ENCODE results near the gene AKT1.

DNA sequence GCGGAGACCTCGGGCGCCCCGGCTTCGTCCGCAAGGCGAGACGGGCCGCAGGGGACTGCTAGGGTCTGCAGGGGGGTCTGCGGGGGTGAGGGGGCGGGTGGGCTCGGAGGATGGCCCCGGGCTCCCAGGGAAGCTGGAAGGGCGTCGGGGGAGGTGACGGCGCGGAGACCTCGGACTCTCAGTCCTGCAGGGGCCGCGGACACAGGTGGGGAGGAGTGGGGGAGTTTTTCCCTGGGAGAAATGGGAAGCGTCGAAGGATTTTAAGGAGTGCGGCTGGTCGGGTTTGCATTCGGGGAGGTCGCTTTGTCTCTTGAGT is 31.3 kb upstream of the AKT1 start:
- TF ChIP-seq, protein P1, sequence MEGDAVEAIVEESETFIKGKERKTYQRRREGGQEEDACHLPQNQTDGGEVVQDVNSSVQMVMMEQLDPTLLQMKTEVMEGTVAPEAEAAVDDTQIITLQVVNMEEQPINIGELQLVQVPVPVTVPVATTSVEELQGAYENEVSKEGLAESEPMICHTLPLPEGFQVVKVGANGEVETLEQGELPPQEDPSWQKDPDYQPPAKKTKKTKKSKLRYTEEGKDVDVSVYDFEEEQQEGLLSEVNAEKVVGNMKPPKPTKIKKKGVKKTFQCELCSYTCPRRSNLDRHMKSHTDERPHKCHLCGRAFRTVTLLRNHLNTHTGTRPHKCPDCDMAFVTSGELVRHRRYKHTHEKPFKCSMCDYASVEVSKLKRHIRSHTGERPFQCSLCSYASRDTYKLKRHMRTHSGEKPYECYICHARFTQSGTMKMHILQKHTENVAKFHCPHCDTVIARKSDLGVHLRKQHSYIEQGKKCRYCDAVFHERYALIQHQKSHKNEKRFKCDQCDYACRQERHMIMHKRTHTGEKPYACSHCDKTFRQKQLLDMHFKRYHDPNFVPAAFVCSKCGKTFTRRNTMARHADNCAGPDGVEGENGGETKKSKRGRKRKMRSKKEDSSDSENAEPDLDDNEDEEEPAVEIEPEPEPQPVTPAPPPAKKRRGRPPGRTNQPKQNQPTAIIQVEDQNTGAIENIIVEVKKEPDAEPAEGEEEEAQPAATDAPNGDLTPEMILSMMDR (conservative IDR thresholded peaks at IDR 0.05; ENCODE audit: low read depth, low read length) = no peak
- TF ChIP-seq RAD21 (IDR thresholded peaks at IDR 0.05; ENCODE audit: low read length) (no peak), FOS (IDR thresholded peaks at IDR 0.05; ENCODE audit: low read depth, low read length) (no peak), NFE2L2 (IDR thresholded peaks at IDR 0.05; ENCODE audit: low read depth, low read length) (no peak), RFX5 (IDR thresholded peaks at IDR 0.05; ENCODE audit: low read depth, low read length) (no peak), POLR2A (IDR thresholded peaks at IDR 0.05; ENCODE audit: low read depth, low read length) (no peak), RCOR1 (IDR thresholded peaks at IDR 0.05; ENCODE audit: insufficient replicate concordance, low read length) (no peak), MAFK (IDR thresholded peaks at IDR 0.05; ENCODE audit: low read depth, low read length) (no peak), CHD1 (IDR thresholded peaks at IDR 0.05; ENCODE audit: low read depth, low read length) (no peak), BHLHE40 (IDR thresholded peaks at IDR 0.05; ENCODE audit: low read depth, low read length) (no peak)
- TF ChIP-seq, protein P2, sequence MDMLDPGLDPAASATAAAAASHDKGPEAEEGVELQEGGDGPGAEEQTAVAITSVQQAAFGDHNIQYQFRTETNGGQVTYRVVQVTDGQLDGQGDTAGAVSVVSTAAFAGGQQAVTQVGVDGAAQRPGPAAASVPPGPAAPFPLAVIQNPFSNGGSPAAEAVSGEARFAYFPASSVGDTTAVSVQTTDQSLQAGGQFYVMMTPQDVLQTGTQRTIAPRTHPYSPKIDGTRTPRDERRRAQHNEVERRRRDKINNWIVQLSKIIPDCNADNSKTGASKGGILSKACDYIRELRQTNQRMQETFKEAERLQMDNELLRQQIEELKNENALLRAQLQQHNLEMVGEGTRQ (IDR thresholded peaks at IDR 0.05; ENCODE audit: low read depth, low read length) = no peak
- TF ChIP-seq, protein P3, sequence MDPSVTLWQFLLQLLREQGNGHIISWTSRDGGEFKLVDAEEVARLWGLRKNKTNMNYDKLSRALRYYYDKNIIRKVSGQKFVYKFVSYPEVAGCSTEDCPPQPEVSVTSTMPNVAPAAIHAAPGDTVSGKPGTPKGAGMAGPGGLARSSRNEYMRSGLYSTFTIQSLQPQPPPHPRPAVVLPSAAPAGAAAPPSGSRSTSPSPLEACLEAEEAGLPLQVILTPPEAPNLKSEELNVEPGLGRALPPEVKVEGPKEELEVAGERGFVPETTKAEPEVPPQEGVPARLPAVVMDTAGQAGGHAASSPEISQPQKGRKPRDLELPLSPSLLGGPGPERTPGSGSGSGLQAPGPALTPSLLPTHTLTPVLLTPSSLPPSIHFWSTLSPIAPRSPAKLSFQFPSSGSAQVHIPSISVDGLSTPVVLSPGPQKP (IDR thresholded peaks at IDR 0.05; ENCODE audit: borderline replicate concordance, low read depth, low read length) = no peak
